Activated CD4-positive, alpha-beta T cell treated with anti-CD3 and anti-CD28 coated beads, Interleukin-2, amount 50 U/mL, for 48 hours (primary cell): Measurements from ENCODE around the gene CFC1B.
"Not testable (repeated sequence)": the region's sequence is repeated elsewhere in the genome, so short reads cannot be mapped to it uniquely, and the experiment has no call there.

Experiments
- DNase-seq, 2 experiments: peaks; one replicate each; pipeline ENCODE4 v3.0.0-alpha.2; 2020

CFC1B gene

DNA sequence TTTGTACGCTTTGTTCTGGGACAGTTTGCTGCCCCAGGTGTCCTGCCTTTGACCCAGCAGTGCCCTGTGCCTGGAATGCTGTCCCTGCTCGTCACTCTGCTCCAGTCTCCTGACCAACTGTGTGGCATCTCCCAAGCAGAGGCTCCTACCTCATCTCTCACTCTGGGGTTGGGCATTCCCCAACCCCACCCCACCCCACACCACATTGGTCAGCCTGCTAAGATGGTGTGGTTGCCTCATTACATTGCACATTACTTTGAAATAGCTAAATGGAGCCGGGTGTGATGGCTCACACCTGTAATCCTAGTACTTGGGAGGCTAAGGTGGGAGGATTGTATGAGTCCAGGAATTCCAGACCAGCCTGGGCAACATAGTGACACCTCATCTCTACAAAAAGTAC, 50.9 kb downstream of the CFC1B start:
- DNase-seq, result not testable (repeated sequence)

DNA sequence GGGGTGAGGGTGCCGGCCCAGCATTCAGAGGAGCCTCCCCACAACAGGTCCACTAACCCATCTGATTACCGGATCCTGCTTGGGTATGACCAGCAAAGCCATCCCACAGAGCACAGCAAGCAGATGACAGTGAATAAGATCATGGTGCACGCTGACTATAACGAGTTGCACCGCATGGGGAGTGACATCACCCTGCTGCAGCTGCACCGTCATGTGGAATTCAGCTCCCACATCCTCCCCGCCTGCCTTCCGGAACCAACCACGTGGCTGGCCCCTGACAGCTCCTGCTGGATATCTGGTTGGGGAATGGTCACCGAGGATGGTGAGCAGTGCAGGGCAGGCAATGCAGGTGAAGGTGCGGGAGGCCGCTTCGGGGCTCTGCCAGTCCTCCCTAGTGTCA, 53.2 kb downstream of the CFC1B start:
- not testable (repeated sequence) for DNase-seq

GRCh38 chr2:130576209-130576784, 55.3 kb downstream of the CFC1B start:
- DNase-seq, result not testable (repeated sequence)

GRCh38 chr2:130577559-130577958, 56.5 kb downstream of the CFC1B start:
- DNase-seq, result not testable (repeated sequence)
